Activated naive CD8-positive, alpha-beta T cell treated with anti-CD3 and anti-CD28 coated beads, Interleukin-2, amount 50 U/mL, for 24 hours (primary cell): ENCODE data around the gene CAMLG.
A peak's percentile ranks its signal among the peaks of the same experiment; 100 is the strongest.
"Not testable (repeated sequence)": the region's sequence is repeated elsewhere in the genome, so short reads cannot be mapped to it uniquely, and the experiment has no call there.

Source experiments
- ATAC-seq: fragments of 150-1000 bp; cut with Tn5 transposase; one replicate; pipeline ENCODE4 v1.10.0; 2021
- DNase-seq: peaks from one replicate; pipeline ENCODE4 v3.0.0; 2021
- H3K27ac Mint-ChIP-seq: one replicate; pipeline ENCODE4 v1.8.0; 2021; ENCODE audit warnings: mild to moderate bottlenecking, mixed read lengths
- H3K27me3 Mint-ChIP-seq: one replicate; pipeline ENCODE4 v1.8.0; 2021; ENCODE audit warnings: mixed read lengths
- H3K36me3 Mint-ChIP-seq: one replicate; pipeline ENCODE4 v1.8.0; 2021; ENCODE audit warnings: low read depth, mixed read lengths
- H3K4me1 Mint-ChIP-seq: one replicate; pipeline ENCODE4 v1.8.0; 2021; ENCODE audit warnings: mixed read lengths
- H3K4me3 Mint-ChIP-seq: one replicate; pipeline ENCODE4 v1.8.0; 2021; ENCODE audit warnings: mild to moderate bottlenecking, moderate library complexity, mixed read lengths
- H3K9me3 Mint-ChIP-seq: one replicate; pipeline ENCODE4 v1.8.0; 2021; ENCODE audit warnings: mixed read lengths

CAMLG gene

DNA sequence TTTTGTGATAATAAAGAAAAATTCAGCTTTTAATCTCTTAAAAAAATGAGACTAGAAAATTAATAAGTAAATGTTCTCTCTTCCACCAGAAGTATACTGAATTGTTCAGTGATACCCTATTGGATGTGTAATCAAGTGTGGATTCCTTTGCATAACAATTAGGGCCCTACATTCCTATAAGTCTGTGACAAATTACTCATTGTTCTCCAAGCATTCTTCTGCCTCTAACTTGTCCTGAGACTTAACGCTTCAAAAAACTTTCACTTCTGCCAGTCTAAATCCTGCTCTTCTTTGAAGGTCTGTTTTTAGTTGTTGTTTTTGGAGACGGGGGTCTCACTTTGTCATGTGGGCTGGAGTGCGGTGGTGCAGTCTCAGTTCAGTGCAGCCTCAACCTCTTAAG, 11.1 kb downstream of the CAMLG start:
- DNase-seq (no peak), ATAC-seq (no peak)
- Mint-ChIP-seq H3K4me3 (no peak overlapping the region), H3K27me3 (no peaks in the 10 kb centered on the region), H3K4me1 (no peaks in the 10 kb centered on the region), H3K36me3 (peaks cover 14% of the 10 kb centered on the region), H3K9me3 (no peaks in the 10 kb centered on the region), H3K27ac (no peak overlapping the region)

DNA sequence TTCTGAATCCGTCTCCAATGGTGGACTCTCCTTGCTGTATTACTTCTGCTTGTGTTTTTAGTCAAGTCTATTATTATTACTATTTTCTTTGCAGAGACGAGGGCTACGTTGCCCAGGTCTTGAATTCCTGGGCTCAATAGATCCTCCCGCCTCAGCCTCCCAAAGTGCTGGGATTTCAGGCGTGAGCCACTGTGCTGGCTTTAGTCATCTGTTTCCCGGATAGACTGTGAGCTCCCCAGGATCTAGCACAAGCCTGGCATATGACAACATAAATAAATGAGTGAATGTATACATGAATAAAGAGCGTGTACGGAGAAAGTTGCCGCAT, 19.8 kb downstream of the CAMLG start:
- ATAC-seq (peak; percentile 21), DNase-seq (no peak)
- peak overlapping the region; percentile 92 for H3K27ac Mint-ChIP-seq
- peak overlapping the region; percentile 99 for H3K4me3 Mint-ChIP-seq
- H3K9me3 Mint-ChIP-seq, result no peaks in the 10 kb centered on the region
- peaks cover 34% of the 10 kb centered on the region for H3K4me1 Mint-ChIP-seq
- H3K27me3 Mint-ChIP-seq, result no peaks in the 10 kb centered on the region
- H3K36me3 Mint-ChIP-seq, result peaks cover 5% of the 10 kb centered on the region

DNA sequence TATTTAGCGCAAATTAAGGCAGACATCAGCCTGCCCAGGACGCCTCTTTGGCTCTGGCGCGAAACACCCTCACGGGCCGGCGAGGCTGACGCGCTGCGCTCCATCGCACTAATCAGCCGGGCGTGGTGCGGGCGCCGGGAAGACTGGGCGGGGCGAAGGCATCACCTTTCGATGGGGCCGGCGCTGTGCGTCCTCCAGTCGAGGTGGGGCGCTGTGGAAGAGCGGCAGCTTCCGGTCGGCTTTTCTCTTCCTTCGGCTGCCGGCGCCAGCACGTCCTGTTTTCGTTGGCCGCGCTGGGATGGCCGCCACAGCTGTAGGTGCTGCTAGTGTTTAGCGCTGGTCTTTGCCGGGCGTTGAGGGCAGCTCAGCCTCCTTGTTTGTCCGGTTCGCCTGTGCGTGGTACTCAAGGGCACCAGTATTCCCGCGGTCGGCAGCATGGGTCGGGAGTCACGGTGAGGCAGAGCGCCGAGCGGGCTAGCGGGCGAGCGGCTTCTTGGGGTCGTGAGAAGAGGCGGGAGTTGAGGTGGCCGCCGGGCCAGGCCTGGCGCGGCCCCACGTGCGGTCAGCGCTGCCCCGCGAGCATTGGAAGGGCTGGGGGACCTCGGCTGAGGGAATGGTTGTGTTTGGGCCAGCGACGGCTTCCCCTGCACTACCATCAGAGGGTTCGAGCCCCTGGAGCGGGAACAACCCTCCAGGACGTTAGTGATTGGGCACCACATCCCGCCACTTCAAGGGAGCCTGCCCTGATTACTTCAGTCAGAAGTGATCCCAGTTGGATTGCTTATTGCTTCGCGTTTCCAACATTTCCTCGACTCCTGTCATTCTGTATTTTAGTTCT, 20.4 kb downstream of the CAMLG start, which contains the start of gene DDX46:
TSS of gene DDX46 (plus strand) at position 276 of the 838 bp plus-strand sequence. CDS start at position 436, 160 bp downstream.
- Mint-ChIP-seq H3K9me3 (no peaks in the 10 kb centered on the region), H3K27me3 (no peaks in the 10 kb centered on the region), H3K4me3 (peak within 1 kb of the TSS; percentile 99), H3K27ac (peak within 1 kb of the TSS; percentile 92), H3K36me3 (peaks cover 10% of the 10 kb centered on the region), H3K4me1 (peaks cover 36% of the 10 kb centered on the region)
- peak; percentile 98 for DNase-seq
- ATAC-seq, result peak; percentile 99

DNA sequence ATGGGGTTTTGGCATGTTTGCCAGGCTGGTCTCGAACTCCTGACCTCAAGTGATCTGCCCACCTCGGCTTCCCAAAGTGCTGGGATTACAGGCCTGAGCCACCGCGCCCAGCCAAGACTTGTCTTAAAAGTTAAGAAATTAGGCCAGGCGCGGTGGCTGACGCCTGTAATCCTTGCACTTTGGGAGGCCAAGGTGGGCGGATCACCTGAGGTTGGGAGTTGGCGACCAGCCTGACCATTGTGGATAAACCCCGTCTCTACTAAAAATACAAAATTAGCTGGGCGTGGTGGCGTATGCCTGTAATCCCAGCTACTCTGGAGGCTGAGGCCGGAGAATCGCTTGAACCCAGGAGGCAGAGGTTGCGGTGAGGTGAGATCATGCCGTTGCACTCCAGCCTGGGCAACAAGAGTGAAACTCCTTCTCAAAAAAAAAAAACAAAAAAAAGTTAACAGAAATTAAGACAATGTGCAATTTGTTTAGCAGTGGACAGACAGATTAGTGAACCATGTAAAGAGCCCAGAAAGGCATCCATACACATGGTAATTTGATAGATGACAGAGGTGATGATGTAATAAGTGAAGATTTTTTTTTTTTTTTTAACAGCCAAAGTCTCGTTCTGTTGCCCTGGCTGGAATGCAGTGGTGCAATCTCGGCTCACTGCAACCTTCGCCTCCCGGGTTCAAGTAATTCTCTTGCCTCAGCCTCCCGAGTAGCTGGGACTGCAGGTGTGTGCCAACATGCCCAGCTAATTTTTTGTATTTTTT, 29.4 kb downstream of the CAMLG start:
- peaks cover 48% of the 10 kb centered on the region for H3K36me3 Mint-ChIP-seq
- not testable (repeated sequence) for ATAC-seq, H3K4me3 Mint-ChIP-seq, DNase-seq, H3K27me3 Mint-ChIP-seq, H3K4me1 Mint-ChIP-seq, H3K9me3 Mint-ChIP-seq, H3K27ac Mint-ChIP-seq

DNA sequence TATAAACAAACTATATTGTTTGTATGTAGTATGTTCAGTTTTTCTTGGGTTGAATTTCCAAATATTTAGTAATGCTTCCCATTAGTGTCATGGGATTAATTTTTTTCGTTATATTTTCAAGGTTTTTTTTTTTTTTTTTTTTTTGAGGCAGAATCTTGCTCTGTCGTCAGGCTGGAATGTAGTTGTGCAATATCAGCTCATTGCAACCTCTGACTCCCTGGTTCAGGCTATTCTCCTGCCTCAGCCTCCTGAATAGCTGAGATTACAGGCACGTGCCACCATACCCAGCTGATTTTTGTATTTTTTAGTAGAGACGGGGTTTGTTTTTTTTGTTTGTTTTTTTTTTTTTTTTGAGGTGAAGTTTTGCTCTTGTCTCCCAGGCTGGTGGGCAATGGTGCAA, 30.9 kb downstream of the CAMLG start:
- Mint-ChIP-seq H3K4me3 (no peak overlapping the region), H3K27me3 (no peaks in the 10 kb centered on the region), H3K27ac (no peak overlapping the region), H3K4me1 (no peaks in the 10 kb centered on the region), H3K36me3 (peaks cover 44% of the 10 kb centered on the region), H3K9me3 (no peaks in the 10 kb centered on the region)
- DNase-seq, result no peak
- no peak for ATAC-seq

DNA sequence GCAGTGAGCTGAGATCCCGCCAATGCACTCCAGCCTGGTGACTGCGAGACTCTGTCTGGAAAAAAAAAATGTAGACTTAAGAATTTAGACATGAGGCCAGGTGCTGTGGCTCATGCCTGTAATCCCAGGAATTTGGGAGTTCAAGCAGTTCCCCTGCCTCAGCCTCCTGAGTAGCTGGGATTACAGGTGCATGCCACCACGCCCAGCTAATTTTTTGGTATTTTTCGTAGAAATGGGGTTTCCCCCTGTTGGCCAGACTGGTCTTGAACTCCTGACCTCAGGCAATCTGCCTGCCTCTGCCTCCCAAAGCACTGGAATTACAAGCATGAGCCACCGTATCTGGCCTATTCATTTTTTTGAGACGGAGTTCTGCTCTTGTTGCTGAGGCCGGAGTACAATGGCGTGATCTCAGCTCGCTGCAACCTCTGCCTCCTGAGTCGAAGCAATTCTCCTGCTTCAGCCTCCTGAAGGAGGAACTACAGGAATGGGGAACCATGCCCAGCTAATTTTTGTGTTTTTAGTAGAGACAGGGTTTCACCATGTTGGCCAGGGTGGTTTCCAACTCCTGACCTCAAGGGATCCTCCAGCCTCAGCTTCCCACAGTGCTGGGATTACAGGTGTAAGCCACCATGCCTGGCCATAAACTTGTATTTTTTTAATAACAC, 34.2 kb downstream of the CAMLG start:
- Mint-ChIP-seq H3K4me1 (no peaks in the 10 kb centered on the region), H3K9me3 (no peaks in the 10 kb centered on the region), H3K4me3 (no peak overlapping the region), H3K27me3 (no peaks in the 10 kb centered on the region), H3K27ac (no peak overlapping the region), H3K36me3 (peaks cover 45% of the 10 kb centered on the region)
- ATAC-seq (no peak), DNase-seq (no peak)

DNA sequence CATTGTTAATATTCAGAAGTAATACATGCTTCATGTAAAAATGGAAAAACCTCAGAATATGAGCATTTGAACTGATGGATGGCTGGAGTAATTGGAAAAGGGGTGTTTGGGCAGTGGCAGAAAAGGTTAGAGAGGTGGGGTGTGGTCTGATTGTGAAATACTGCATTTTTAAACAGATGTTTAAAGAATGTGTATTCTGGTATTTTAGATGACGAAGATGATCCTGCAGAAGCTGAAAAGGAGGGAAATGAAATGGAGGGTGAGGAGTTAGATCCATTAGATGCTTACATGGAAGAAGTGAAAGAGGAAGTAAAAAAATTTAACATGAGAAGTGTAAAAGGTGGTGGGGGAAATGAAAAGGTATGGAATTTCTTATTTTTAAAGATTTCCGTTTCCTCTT, 39.0 kb downstream of the CAMLG start:
- Mint-ChIP-seq H3K4me1 (no peaks in the 10 kb centered on the region), H3K27me3 (no peaks in the 10 kb centered on the region), H3K9me3 (no peaks in the 10 kb centered on the region), H3K4me3 (no peak overlapping the region), H3K27ac (peak overlapping the region; percentile 11), H3K36me3 (peaks cover 32% of the 10 kb centered on the region)
- DNase-seq (no peak), ATAC-seq (no peak)

DNA sequence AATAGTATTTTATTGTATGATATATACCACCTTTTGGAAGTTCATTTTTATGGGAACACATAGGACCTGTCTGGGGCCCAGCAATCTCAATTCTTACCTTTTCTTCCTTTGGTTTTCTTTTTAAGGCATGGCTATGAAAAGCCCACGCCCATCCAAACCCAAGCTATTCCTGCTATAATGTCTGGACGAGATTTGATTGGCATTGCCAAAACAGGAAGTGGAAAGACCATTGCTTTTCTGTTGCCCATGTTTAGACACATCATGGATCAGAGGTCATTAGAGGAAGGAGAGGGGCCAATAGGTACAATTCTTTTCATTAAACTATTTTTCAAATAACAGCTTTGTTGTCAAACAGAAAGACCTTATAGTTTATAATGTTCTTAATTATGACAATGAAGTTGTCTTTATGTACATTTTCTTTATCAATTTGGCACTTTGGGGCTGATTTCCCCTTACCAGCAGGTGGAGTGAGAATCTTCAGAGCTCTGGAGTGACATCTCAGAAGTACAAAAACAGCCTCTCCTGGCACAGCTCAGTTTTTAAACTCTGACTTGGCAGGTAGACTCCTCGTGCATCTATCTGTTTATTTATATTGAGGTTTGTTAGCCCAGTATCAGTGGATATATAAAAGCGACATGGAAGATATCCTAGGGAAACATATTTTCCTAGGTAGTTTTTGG, 46.0 kb downstream of the CAMLG start:
- DNase-seq (no peak), ATAC-seq (no peak)
- H3K27me3 Mint-ChIP-seq, result no peaks in the 10 kb centered on the region
- no peaks in the 10 kb centered on the region for H3K4me1 Mint-ChIP-seq
- H3K9me3 Mint-ChIP-seq, result no peaks in the 10 kb centered on the region
- H3K36me3 Mint-ChIP-seq, result peaks cover 37% of the 10 kb centered on the region
- no peak overlapping the region for H3K27ac Mint-ChIP-seq
- no peak overlapping the region for H3K4me3 Mint-ChIP-seq

DNA sequence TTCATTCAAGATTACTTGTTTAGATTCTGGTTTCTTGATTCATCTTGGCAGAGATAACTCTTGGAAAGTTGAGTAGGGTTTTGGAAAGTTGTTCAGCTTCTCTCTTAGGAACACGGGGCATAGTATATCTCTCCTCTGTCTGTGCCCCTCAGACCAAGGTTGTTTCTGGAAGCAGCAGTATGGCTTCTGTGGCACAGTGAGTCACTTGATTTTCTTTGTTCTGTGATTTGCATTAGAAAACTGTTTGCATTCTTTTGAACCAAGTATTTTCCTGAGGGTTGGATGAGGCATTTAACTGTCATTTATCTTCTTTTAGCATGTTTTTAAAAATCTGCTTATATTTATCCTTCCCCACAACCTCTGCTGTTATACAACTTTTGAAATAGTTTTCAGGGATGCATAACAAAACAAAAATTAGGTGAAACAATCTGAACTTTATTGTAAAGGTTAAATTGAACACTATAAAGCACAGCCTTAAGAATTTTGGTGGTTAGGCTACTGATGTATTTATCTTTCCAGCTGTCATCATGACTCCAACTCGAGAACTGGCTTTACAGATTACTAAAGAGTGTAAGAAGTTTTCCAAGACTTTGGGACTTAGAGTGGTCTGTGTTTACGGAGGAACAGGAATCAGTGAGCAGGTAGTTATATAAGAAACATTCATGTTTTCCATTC, 46.7 kb downstream of the CAMLG start:
- DNase-seq (no peak), ATAC-seq (no peak)
- Mint-ChIP-seq H3K4me3 (no peak overlapping the region), H3K9me3 (no peaks in the 10 kb centered on the region), H3K36me3 (peaks cover 43% of the 10 kb centered on the region), H3K27me3 (no peaks in the 10 kb centered on the region), H3K27ac (no peak overlapping the region), H3K4me1 (no peaks in the 10 kb centered on the region)

DNA sequence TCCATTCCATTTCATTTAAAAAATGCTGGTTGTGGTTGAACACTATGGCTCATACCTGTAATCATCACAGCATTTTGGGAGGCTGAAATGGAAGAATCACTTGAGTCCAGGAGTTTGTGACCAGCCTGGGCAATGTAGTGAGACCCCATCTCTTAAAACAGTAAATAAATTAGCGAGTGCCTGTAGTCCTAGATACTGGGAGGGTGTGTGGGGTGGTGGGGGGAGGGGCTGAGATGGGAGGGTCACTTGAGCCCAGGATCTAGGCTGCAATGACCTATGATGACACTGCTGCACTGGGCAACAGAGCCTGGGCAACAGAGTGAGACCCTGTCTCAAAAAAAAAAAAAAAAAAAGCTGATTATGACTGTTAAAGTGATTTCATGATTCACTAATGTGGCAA, 49.3 kb downstream of the CAMLG start:
- H3K27ac Mint-ChIP-seq, result no peak overlapping the region

DNA sequence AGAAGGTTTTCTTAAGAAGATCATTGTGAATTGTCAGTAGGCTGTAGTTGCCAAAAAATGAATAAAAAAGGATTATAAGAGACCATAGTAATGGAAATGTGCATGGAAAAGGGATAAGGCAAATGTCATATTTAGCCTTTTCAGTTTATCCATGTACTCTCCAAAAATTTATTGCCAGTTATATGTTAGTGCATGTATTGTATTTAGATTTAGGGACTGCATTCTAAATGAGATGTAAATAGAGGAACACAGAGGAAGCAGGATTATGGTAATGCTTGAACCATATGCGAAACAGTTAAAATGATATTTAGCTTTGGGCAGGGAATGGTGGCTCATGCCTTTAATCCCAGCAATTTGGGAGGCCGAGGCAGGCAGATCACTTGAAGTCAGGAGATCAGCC, 53.2 kb downstream of the CAMLG start:
- Mint-ChIP-seq H3K27ac (no peak overlapping the region), H3K4me3 (no peak overlapping the region), H3K9me3 (no peaks in the 10 kb centered on the region), H3K36me3 (peaks cover 64% of the 10 kb centered on the region), H3K4me1 (no peaks in the 10 kb centered on the region), H3K27me3 (no peaks in the 10 kb centered on the region)
- no peak for ATAC-seq
- no peak for DNase-seq

More for the DNA sequence above, 49.3 kb downstream of the CAMLG start:
- peaks cover 57% of the 10 kb centered on the region for H3K36me3 Mint-ChIP-seq
- no peaks in the 10 kb centered on the region for H3K4me1 Mint-ChIP-seq
- no peaks in the 10 kb centered on the region for H3K9me3 Mint-ChIP-seq
- ATAC-seq (no peak), DNase-seq (no peak)
- H3K4me3 Mint-ChIP-seq, result no peak overlapping the region
- no peaks in the 10 kb centered on the region for H3K27me3 Mint-ChIP-seq

DNA sequence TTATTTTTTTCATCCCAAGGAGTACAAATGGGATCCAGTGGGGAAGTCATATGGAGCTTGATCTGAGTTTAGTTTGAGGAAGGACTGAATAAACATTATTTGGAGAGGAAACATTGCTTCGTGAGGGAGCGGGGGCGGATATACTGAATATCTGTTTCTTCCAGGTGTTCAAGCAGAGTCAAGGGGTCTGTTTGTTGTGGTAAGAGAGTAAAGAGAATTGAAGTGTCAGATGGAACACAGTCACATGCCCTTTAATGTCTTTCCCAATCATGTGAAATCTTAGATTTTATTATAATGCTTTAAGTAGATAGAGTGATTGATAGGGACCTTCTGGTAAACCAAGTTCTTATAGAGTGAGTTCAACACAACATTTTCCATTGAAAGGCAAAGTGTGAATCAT, 53.9 kb downstream of the CAMLG start:
- ATAC-seq, result no peak
- H3K36me3 Mint-ChIP-seq, result peaks cover 60% of the 10 kb centered on the region

DNA sequence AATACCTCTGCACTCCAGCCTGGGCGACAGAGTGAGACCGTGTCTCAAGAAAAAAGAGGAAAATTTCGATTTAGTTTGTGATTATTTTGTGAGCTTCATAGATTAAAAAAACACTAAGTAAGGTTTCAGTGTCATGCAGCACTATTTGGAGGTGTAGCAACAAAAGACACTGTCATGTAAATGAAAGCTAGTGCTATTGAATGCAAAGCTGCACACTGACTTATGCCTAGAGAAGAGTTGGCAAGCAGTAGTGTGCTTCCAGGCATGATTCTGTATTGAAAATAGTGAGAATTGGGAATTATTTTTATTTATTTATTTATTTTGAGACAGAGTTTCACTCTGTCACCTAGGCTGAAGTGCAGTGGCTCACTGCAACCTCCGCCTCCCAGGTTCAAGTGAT, 54.8 kb downstream of the CAMLG start:
- H3K9me3 Mint-ChIP-seq, result no peaks in the 10 kb centered on the region
- no peaks in the 10 kb centered on the region for H3K27me3 Mint-ChIP-seq
- no peak overlapping the region for H3K27ac Mint-ChIP-seq
- H3K4me1 Mint-ChIP-seq, result no peaks in the 10 kb centered on the region
- ATAC-seq (no peak), DNase-seq (no peak)
- no peak overlapping the region for H3K4me3 Mint-ChIP-seq
- peaks cover 60% of the 10 kb centered on the region for H3K36me3 Mint-ChIP-seq

More for the DNA sequence above, 53.9 kb downstream of the CAMLG start:
- DNase-seq, result no peak
- Mint-ChIP-seq H3K4me1 (no peaks in the 10 kb centered on the region), H3K4me3 (no peak overlapping the region), H3K27me3 (no peaks in the 10 kb centered on the region), H3K9me3 (no peaks in the 10 kb centered on the region), H3K27ac (no peak overlapping the region)

DNA sequence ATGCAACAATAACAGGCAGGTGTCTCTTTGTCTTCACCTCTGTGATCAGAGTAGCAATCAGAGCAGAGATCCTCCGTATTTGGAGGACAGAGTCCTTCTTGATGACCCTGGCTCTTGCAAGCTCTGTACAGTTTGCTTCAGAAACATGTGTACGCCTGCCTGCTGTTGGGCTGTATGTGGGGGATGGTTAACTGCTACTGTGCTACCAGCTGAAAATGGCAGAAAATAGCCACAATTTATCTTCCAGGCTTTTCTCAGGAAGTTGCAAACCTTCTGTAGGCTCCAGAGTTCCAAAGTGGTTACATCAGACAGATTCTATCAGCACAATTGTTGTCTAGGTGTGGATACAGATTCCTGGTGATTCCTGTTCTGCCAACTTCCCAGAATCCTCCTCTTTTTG, 55.7 kb downstream of the CAMLG start:
- Mint-ChIP-seq H3K4me3 (no peak overlapping the region), H3K27me3 (no peaks in the 10 kb centered on the region), H3K4me1 (no peaks in the 10 kb centered on the region), H3K27ac (no peak overlapping the region), H3K9me3 (no peaks in the 10 kb centered on the region), H3K36me3 (peaks cover 70% of the 10 kb centered on the region)
- DNase-seq (no peak), ATAC-seq (no peak)
